Sigmoid colon (tissue), 4 donors: Measurements from ENCODE around the gene DPRX.

Experiments
- POLR2A ChIP-seq, 2 donors: fragments of 450-650 bp; IDR thresholded peaks; one replicate each; pipeline ENCODE4 v1.6.1; 2016; ENCODE audit warnings: antibody characterized with exemption in 2 of 2, mild to moderate bottlenecking in 2 of 2, moderate library complexity in 2 of 2
- POLR2AphosphoS5 ChIP-seq, 4 donors: sonication (generic); formaldehyde crosslinking; IDR thresholded peaks; one replicate each; pipeline ENCODE4 v1.6.1; 2017; ENCODE audit warnings: antibody characterized with exemption in 4 of 4
- TF ChIP-seq, protein P1 (sequence below), 4 experiments: fragments of 450-650 bp in 3 of 4; fragments of 200-600 bp in 1 of 4; IDR thresholded peaks; one replicate each; pipeline ENCODE4 v1.5.1; 2016 to 2019; ENCODE audit warnings: antibody characterized with exemption in 4 of 4, mild to moderate bottlenecking in 3 of 4, moderate library complexity in 2 of 4

DNA sequence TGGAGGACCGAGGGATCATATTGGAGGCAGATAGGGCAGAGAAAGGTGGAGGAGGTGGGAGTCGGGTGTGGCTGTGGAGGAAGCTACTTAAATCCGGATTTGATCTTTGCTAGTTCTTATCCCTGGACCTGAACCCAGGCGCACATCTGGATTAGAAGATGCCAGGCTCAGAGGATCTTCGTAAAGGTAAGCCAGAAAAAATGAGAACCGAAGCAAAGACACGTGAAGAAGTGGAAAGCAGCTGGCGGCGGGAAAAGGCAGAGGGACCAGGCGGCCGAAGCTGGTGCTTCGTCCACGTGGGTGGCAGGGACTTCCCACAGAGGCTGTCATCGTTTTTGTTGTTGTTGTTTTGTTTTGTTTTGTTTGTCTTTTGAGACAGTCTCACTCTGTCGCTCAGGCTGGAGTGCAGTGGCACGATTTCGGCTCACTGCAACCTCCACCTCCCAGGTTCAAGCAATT, at the start of gene DPRX:
- TF ChIP-seq POLR2A (IDR thresholded peaks at IDR 0.05) (no peak), POLR2AphosphoS5 (IDR thresholded peaks at IDR 0.05) (no peak)
- TF ChIP-seq, protein P1, sequence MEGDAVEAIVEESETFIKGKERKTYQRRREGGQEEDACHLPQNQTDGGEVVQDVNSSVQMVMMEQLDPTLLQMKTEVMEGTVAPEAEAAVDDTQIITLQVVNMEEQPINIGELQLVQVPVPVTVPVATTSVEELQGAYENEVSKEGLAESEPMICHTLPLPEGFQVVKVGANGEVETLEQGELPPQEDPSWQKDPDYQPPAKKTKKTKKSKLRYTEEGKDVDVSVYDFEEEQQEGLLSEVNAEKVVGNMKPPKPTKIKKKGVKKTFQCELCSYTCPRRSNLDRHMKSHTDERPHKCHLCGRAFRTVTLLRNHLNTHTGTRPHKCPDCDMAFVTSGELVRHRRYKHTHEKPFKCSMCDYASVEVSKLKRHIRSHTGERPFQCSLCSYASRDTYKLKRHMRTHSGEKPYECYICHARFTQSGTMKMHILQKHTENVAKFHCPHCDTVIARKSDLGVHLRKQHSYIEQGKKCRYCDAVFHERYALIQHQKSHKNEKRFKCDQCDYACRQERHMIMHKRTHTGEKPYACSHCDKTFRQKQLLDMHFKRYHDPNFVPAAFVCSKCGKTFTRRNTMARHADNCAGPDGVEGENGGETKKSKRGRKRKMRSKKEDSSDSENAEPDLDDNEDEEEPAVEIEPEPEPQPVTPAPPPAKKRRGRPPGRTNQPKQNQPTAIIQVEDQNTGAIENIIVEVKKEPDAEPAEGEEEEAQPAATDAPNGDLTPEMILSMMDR (IDR thresholded peaks at IDR 0.05): no peak
